GM18508 (cell line): ENCODE data around the gene CYB5R4.

Experiments
- ATAC-seq: cut with Tn5 transposase; IDR thresholded peaks from one replicate; pipeline ENCODE4 v1.9.1; 2021; ENCODE audit warnings: moderate number of reproducible peaks; ENCODE audit not compliant: insufficient read depth, unreplicated experiment

CYB5R4 gene

GRCh38 chr6:83974409-83975050 is 115.0 kb downstream of the CYB5R4 start:
- no peak for ATAC-seq

DNA sequence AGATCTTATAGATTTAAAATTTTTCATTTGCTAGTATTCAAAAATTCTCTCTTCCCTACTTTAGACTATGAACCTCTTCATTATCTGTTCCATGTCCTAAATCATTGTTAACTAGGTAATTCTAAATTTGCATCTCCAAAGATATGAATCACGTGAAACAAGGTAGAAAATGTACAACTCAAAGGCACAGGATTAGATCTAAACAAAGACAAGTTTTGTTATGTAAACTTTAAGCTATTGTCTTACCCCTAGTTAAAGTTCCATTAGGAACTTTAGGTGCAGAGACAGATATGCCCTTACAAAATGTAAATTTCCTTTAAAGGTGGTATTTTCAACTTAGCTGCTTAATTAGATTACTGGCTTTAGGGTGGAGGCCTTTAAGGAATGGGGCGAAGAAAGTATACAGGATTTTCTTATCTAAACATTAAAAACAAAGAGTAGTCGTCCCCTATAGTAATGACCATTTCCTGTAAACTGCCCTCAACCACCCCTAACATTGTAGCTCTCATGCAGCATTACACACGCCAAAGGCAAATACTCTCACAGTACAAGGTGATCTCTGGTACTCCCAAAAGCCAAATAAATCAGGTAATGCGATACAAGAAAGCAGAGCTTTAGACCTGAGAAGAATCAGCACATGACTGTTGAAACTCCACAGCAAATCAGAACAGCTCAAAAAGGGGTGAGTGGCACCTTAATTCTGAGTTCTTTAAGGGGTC is 116.7 kb downstream of the CYB5R4 start:
- ATAC-seq: no peak

- no peak for ATAC-seq
Observed at GRCh38 chr6:83976871-83977270, 117.4 kb downstream of the CYB5R4 start.

DNA sequence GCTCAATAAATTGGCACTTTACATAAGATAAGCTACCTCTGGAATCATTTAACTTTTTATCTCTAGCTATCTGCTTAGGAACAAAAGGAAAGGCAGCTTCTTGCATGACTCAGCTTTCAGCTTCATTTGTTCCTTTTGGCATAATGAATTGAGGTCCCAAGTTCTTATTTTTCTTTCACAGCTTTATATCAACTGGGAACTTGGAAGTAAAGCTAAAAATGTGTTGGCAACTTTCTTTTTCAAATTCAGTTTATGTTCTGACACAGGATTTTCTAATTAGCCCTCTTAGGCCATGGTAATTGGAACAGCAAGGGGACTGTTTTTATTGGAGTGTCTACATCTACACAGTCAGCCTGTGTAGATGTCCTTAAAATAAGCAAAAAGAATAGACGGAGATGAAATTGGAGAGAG is 118.8 kb downstream of the CYB5R4 start:
- ATAC-seq: no peak

- ATAC-seq: no peak
Observed at GRCh38 chr6:83978997-83979396, 119.5 kb downstream of the CYB5R4 start.

DNA sequence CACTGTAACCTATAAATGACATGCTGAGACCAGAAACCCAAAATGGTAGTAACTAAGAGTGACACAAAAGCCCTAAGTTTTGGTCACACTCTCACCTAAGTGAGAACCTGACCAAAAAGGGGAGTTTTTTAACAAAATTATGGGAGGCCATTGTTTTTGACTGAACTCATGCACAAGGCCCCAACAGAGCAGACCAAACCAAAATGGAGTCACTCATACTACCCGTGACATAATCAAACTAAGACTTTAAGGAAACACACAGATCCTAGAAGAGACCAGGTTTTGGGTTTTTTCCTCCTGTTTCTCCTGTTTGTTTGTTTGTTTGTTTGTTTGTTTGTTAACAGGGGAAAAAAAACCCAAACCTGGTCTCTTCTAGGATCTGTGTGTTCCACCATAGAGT is 124.9 kb downstream of the CYB5R4 start:
- ATAC-seq: no peak

GRCh38 chr6:83985308-83985713 is 125.8 kb downstream of the CYB5R4 start:
- ATAC-seq: no peak

GRCh38 chr6:83985715-83986114 is 126.2 kb downstream of the CYB5R4 start:
- ATAC-seq: no peak

DNA sequence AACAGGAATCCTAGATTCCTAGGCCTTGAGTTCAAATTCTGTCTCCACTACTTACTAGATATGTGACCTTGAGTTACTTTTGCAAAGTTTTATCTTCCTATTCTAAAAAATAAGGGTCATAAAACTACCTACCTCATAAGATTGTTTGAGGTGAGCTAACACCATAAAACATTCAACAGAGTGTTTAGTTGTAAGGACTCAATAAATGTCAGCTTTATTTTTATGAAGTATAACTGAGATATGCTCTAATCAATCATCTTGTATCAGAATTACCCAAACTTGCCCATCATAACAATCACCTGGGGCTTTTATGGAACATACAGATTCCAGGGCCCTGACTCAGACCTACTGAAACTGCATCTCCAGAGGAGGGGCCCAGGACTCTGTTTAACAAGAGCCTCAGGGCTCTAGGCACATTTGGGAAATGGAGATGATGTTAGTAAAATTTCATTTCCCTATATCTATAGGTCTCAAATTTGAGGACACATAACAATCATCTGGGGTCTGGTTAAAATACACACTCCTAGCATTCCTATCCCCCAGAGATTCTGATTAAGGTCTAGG is 138.6 kb downstream of the CYB5R4 start:
- no peak for ATAC-seq

DNA sequence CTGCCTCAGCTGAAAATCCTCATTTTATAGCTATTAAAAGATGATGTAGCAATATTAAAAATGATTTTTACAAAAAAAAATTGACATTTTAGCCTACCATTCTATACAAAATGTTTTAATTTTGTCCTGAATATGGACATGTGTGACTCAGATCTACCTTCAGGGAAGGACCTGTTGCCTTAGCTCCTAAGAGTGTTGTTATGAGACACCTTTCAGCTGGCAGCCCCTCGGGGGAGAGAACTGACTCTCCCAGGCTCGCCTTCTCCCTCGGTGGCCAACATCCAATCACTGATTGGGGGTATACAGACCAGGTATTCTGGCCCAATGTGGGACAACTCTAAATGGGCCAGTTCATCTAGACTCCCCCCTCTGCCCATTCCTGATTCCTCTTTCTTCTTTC is 141.6 kb downstream of the CYB5R4 start:
- ATAC-seq: no peak

DNA sequence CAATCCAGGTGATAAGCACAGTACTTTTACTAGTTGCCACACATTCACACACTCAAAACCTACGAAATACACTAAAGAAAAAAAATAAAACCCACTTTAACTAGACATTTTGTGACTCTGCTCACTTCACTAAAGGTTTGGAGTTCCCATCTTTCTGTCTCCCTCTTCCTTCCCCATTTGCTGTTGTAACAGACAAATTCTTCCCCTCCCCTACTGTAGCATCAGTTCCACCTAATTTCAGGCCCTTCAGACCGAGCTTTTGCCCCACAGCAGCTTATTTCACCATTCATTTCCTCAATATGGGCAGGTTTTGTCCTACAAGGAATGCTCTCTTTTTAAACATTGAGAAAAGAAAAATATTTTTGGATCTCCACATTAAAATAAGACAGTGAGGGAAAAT is 142.7 kb downstream of the CYB5R4 start:
- ATAC-seq: no peak

GRCh38 chr6:84003131-84003530 is 143.6 kb downstream of the CYB5R4 start:
- ATAC-seq: no peak

DNA sequence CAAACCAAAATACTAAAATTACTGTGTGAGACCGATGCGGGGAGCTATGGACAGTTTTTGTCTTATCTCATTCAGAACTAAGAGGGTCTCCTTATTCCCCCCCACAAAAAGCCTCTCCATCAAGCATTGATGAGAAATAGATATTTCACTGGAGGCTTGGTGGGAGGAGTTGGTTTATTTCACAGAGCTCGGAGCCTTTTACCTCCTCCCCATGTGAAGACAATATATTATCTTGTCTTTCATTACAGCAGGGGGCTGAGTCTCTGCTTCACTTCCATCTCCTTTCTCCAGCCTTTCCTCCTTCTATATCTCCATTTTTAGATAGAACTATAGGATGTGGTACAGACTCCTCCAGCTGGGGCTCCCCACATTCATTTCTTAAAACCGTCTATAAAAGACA is 144.2 kb downstream of the CYB5R4 start:
- ATAC-seq: no peak

- ATAC-seq: no peak
Observed at GRCh38 chr6:84007871-84008270, 148.4 kb downstream of the CYB5R4 start.

DNA sequence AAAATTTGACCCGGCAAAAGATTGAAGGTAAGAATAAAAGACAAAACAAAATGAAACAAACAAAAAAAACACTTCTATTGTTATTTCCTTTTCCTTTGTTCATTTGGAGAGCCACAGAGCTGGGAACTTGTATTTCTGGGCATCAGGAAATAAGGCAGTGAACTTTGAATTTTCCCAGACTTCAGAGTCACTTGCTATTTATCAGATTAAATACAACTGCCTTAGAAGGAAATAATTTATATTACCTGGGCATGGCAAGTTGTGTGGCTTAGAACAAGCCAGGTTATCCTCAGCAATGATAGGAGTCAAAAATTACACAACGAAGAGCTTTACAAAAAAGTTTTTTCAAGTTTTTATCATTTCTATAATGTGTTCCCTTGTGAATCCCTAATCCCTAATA is 153.9 kb downstream of the CYB5R4 start:
- ATAC-seq: no peak

DNA sequence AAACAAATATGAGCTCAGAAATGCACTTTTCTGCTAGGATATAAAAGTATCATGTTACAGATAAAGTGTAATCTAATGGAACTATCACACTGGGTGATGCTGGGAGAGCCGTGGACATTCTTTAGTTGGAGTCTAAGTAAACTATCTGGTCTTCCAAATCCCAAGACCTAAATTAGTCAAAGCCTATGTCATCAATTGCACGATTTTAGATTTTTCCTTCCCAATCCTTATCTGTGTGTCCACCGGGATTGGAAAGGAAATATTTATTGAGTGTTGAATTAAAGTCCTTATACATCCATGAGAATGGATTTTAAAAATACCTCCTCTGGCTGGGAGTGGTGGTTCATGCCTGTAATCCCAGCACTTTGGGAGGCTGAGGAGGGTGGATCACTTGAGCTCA is 154.4 kb downstream of the CYB5R4 start:
- no peak for ATAC-seq

- ATAC-seq: no peak
Observed at GRCh38 chr6:84016029-84016428, 156.5 kb downstream of the CYB5R4 start.
